Endothelial cell of umbilical vein (primary cell): ENCODE data around the gene GGA1. TPM values are rescaled to one million over a fixed set of nuclear protein-coding genes. Genes with fewer than 3 reads are reported as not detected.
A peak's percentile ranks its signal among the peaks of the same experiment; 100 is the strongest.

Experiments
- BruUV-seq: library from RNA; stranded (reverse); fragments of 400-500 nt; replicated peaks from 2 replicates; lab custom pipeline; 2021; lab: Mats Ljungman, UMichigan
- CTCF ChIA-PET: fragments of 300-600, 350-600 bp; sonication (Branson Sonifier 250); formaldehyde crosslinking; loops from one replicate; lab custom pipeline; 2021; ENCODE audit warnings: antibody characterized with exemption, inconsistent platforms; lab: Charles Lee
- POLR2A ChIA-PET: fragments of 300-600, 350-600 bp; sonication (Branson Sonifier 250); formaldehyde crosslinking; loops from one replicate; lab custom pipeline; 2021; ENCODE audit warnings: antibody characterized with exemption, inconsistent platforms; lab: Charles Lee
- DNase-seq: peaks from one replicate; pipeline ENCODE4 v3.0.0-alpha.2; 2011; ENCODE audit warnings: low read depth, low spot score
- FAIRE-seq: peaks from 2 replicates; lab custom pipeline; 2011; peaks lifted over from hg19 to GRCh38; lab: Jason Lieb, UNC
- H2AFZ ChIP-seq: 2 replicates; pipeline ENCODE4 v1.6.0; 2012; ENCODE audit warnings: low read depth, low read length, control low read depth, inconsistent platforms
- H3K27ac ChIP-seq: 2 replicates; pipeline ENCODE4 v1.5.1; 2011; ENCODE audit warnings: low read depth, mild to moderate bottlenecking, control low read depth, low read length, moderate library complexity; ENCODE audit not compliant: insufficient read depth
- H3K27me3 ChIP-seq, 2 experiments: 2 replicates each; pipeline versions ENCODE4 v1.6.0 to v1.6.1; 2011; ENCODE audit warnings: low read length in 2 of 2, mixed read lengths in 1 of 2; ENCODE audit not compliant: control insufficient read depth in 2 of 2, insufficient read depth in 2 of 2
- H3K36me3 ChIP-seq, 2 experiments: 2 replicates in 1 of 2; 3 replicates in 1 of 2; pipeline ENCODE4 v1.5.1; 2011; ENCODE audit warnings: low read length in 2 of 2, mild to moderate bottlenecking in 1 of 2, moderate library complexity in 1 of 2; ENCODE audit not compliant: control insufficient read depth in 2 of 2, insufficient read depth in 2 of 2; ENCODE audit errors: extremely low read depth in 1 of 2
- H3K4me1 ChIP-seq: 3 replicates; pipeline ENCODE4 v1.5.1; 2011; ENCODE audit warnings: mild to moderate bottlenecking, low read length; ENCODE audit not compliant: control insufficient read depth, insufficient read depth; ENCODE audit errors: extremely low read depth
- H3K4me2 ChIP-seq: 2 replicates; pipeline ENCODE4 v1.6.1; 2011; ENCODE audit warnings: low read length, control low read depth, mixed read lengths; ENCODE audit not compliant: insufficient read depth
- H3K4me3 ChIP-seq, 3 experiments: fragments of 200-600 bp in 1 of 3; sonication (generic), shearing (Covaris generic) in 1 of 3; replicated peaks in 1 of 3; 2 replicates each; pipeline ENCODE4 v1.5.1; 2011 to 2016; ENCODE audit warnings: control low read depth in 3 of 3, low read length in 3 of 3, mild to moderate bottlenecking in 2 of 3, inconsistent platforms in 1 of 3, low read depth in 1 of 3, moderate library complexity in 1 of 3; ENCODE audit not compliant: insufficient read depth in 1 of 3
- H3K79me2 ChIP-seq: 2 replicates; pipeline ENCODE4 v1.6.0; 2012; ENCODE audit warnings: low read length, inconsistent platforms; ENCODE audit not compliant: control insufficient read depth, insufficient read depth
- H3K9ac ChIP-seq: replicated peaks from 2 replicates; pipeline ENCODE3; 2011; ENCODE audit warnings: low read length, control low read depth; ENCODE audit not compliant: insufficient read depth; ENCODE audit errors: extremely low read depth
- H3K9me1 ChIP-seq: replicated peaks from 3 replicates; pipeline ENCODE4 v1.6.0; 2011; ENCODE audit warnings: mild to moderate bottlenecking, low read length; ENCODE audit not compliant: control insufficient read depth, insufficient read depth; ENCODE audit errors: extremely low read depth
- H3K9me3 ChIP-seq: replicated peaks from 2 replicates; pipeline ENCODE4 v1.5.1; 2012; ENCODE audit warnings: low read length, inconsistent platforms; ENCODE audit not compliant: control insufficient read depth, insufficient read depth
- H4K20me1 ChIP-seq: replicated peaks from 2 replicates; pipeline ENCODE3; 2011; ENCODE audit warnings: mild to moderate bottlenecking, low read length; ENCODE audit not compliant: control insufficient read depth, insufficient read depth; ENCODE audit errors: extremely low read depth
- CTCF ChIP-seq, 2 donors: IDR thresholded peaks; 1 replicate in 1 of 2; 2 replicates in 1 of 2; pipeline ENCODE4 v1.5.1; 2011; ENCODE audit warnings: low read length in 2 of 2, mild to moderate bottlenecking in 2 of 2, moderate library complexity in 2 of 2, control low read depth in 1 of 2, inconsistent platforms in 1 of 2, low read depth in 1 of 2; ENCODE audit not compliant: insufficient read depth in 1 of 2; ENCODE audit errors: extremely low read depth in 1 of 2
- EZH2 ChIP-seq: IDR thresholded peaks from 2 replicates; pipeline ENCODE4 v1.6.1; 2012; ENCODE audit warnings: borderline replicate concordance, low read depth, mild to moderate bottlenecking, moderate library complexity, low read length, inconsistent platforms; ENCODE audit not compliant: severe bottlenecking
- FOS ChIP-seq: IDR thresholded peaks from 2 replicates; pipeline ENCODE4 v1.6.1; 2011; ENCODE audit warnings: mild to moderate bottlenecking, low read length, moderate library complexity, borderline replicate concordance; ENCODE audit not compliant: insufficient read depth
- GATA2 ChIP-seq: IDR thresholded peaks from 2 replicates; pipeline ENCODE4 v1.7.0; 2011; ENCODE audit warnings: low read depth, mild to moderate bottlenecking, moderate library complexity, mixed read lengths, low read length; ENCODE audit not compliant: insufficient read length, insufficient read depth
- JUN ChIP-seq: IDR thresholded peaks from 2 replicates; pipeline ENCODE4 v1.6.1; 2011; ENCODE audit warnings: borderline replicate concordance, low read depth; ENCODE audit not compliant: insufficient read length, insufficient read depth
- MAX ChIP-seq: IDR thresholded peaks from 2 replicates; pipeline ENCODE4 v1.6.1; 2011; ENCODE audit not compliant: insufficient read depth, insufficient read length
- MYC ChIP-seq: IDR thresholded peaks from one replicate; pipeline ENCODE4 v1.6.1; 2011; ENCODE audit warnings: mild to moderate bottlenecking, low read depth, low read length
- POLR2A ChIP-seq: IDR thresholded peaks from 2 replicates; pipeline ENCODE4 v1.6.1; 2012; ENCODE audit warnings: low read depth, mild to moderate bottlenecking, control low read depth, low read length
- POLR2AphosphoS5 ChIP-seq: IDR thresholded peaks from 2 replicates; pipeline ENCODE4 v1.6.1; 2012; ENCODE audit warnings: low read depth, mild to moderate bottlenecking, control low read depth, low read length, moderate library complexity; ENCODE audit not compliant: insufficient read depth
- dilution Hi-C: fragments of 300-500 bp; cut with MboI; formaldehyde crosslinking; loops from one replicate; pipeline ENCODE4 v1.15.0; 2019; ENCODE audit warnings: low sequenced_read_pairs; ENCODE audit not compliant: extremely low pct_ligation_motif_present
- intact Hi-C: fragments of 100-400 bp; cut with micrococcal nuclease; formaldehyde crosslinking; loops from one replicate; pipeline ENCODE4 v1.10.0; 2022
- polyA plus RNA-seq, 4 experiments: library from polyadenylated mRNA; depleted of rRNA in 3 of 4; stranded (reverse) in 3 of 4; unstranded in 1 of 4; fragments of >200 nt; gene quantifications; 2 replicates each; pipeline versions ENCODE4 v1.2.1 to v1.2.3, GENCODE V29; 2011 to 2012; ENCODE audit warnings: missing spikeins in 1 of 4
- total RNA-seq: library from RNA; stranded (reverse); gene quantifications from 2 replicates; pipeline ENCODE4 v1.2.3, GENCODE V29; 2021

Gene GGA1
- total and polyA plus RNA-seq, 2 donors (not counting 3 experiments of a cell fraction or from before 2014, with no cell fraction given), result 54.1 to 67.5 TPM

GRCh38 chr22:37679670-37680069 lies 71.0 kb downstream of the GGA1 start:
- Histone ChIP-seq H3K9ac (no peak overlapping the region), H3K9me1 (no peaks in the 10 kb centered on the region), H3K9me3 (no peaks in the 10 kb centered on the region), H3K79me2 (peaks cover 28% of the 10 kb centered on the region), H3K4me1 (peaks cover 9% of the 10 kb centered on the region), H3K36me3 (peaks cover 7 to 8% of the 10 kb centered on the region in 2 experiments), H3K27ac (no peak overlapping the region), H3K27me3 (no peaks in the 10 kb centered on the region), H4K20me1 (no peaks in the 10 kb centered on the region), H2AFZ (no peak overlapping the region), H3K4me3 (no peak overlapping the region), H3K4me2 (no peak overlapping the region)
- dilution Hi-C loops (no loop called here), intact Hi-C loops (loop anchor here (2.0 to 5.0 kb wide), 3 partner anchors 113 to 141 kb away; partner anchors contain the start of gene CDC42EP1)
- BruUV-seq, result no TSS peak
- DNase-seq (no peak), FAIRE-seq (peak; percentile 38)
- ChIA-PET CTCF (interaction anchor here (0.9 to 8.7 kb wide), 7 partner anchors 8 to 72 kb away, joined by 3 to 307 read pairs (median 13); partner anchors contain the start of genes GGA1 and PDXP), POLR2A (no interaction called here)
- TF ChIP-seq GATA2 (no peak), CTCF (IDR thresholded peaks at IDR 0.05; ENCODE audit: extremely low read depth in 1 of 2, insufficient read depth in 1 of 2, low read depth in 1 of 2, low read length in 2 of 2) (no peak), FOS (no peak), JUN (no peak), MAX (no peak), POLR2AphosphoS5 (no peak), POLR2A (no peak), MYC (no peak), EZH2 (no peak)
